HepG2 (cell line): ENCODE results near the gene ICAM5.

ENCODE experiments used
- ARID2 ChIP-seq: sonication (generic); formaldehyde crosslinking; IDR thresholded peaks from 2 replicates; pipeline ENCODE4 v1.8.1; 2022; ENCODE audit warnings: mild to moderate bottlenecking, missing genetic modification reagents, borderline replicate concordance
- ETS1 ChIP-seq: sonication (generic); formaldehyde crosslinking; IDR thresholded peaks from 2 replicates; pipeline ENCODE4 v1.4.0; 2020; ENCODE audit warnings: missing genetic modification reagents
- HNF4G ChIP-seq, 2 experiments: sonication (generic) in 1 of 2; formaldehyde crosslinking in 1 of 2; IDR thresholded peaks; 2 replicates each; pipeline versions ENCODE4 v1.4.0 to v1.6.1; 2011 to 2020; ENCODE audit warnings: borderline replicate concordance in 2 of 2, low read depth in 2 of 2, mild to moderate bottlenecking in 2 of 2, low read length in 1 of 2, missing genetic modification reagents in 1 of 2, moderate library complexity in 1 of 2
- MYC ChIP-seq: sonication (generic); formaldehyde crosslinking; IDR thresholded peaks from 2 replicates; pipeline ENCODE4 v1.9.0; 2021; ENCODE audit warnings: missing genetic modification reagents, borderline replicate concordance
- RFX3 ChIP-seq: IDR thresholded peaks from 2 replicates; pipeline ENCODE4 v1.6.1; 2016; ENCODE audit warnings: missing biosample characterization, missing genetic modification reagents
- ZNF773 ChIP-seq: sonication (generic); formaldehyde crosslinking; IDR thresholded peaks from 2 replicates; pipeline ENCODE4 v1.4.0; 2020; ENCODE audit warnings: missing genetic modification reagents, borderline replicate concordance
- ZSCAN30 ChIP-seq: sonication (generic); formaldehyde crosslinking; IDR thresholded peaks from 2 replicates; pipeline ENCODE4 v1.5.0; 2020; ENCODE audit warnings: mild to moderate bottlenecking, missing genetic modification reagents
- TF ChIP-seq, protein P1 (sequence below): sonication (generic); formaldehyde crosslinking; IDR thresholded peaks from 2 replicates; pipeline ENCODE4 v1.5.0; 2020; ENCODE audit warnings: mild to moderate bottlenecking, missing genetic modification reagents

GRCh38 chr19:10332965-10333757 is 43.4 kb downstream of the ICAM5 start, which contains the start of gene RAVER1:
- TF ChIP-seq MYC (CRISPR knock-in tag) = peak; percentile 76
- no peak for TF ChIP-seq ETS1 (CRISPR knock-in tag)
- TF ChIP-seq ZSCAN30 = no peak
- peak; percentile 71 for TF ChIP-seq RFX3 (CRISPR knock-in tag)
- no peak for TF ChIP-seq ARID2
- TF ChIP-seq ZNF773 (CRISPR knock-in tag) = no peak
- TF ChIP-seq, protein P1, sequence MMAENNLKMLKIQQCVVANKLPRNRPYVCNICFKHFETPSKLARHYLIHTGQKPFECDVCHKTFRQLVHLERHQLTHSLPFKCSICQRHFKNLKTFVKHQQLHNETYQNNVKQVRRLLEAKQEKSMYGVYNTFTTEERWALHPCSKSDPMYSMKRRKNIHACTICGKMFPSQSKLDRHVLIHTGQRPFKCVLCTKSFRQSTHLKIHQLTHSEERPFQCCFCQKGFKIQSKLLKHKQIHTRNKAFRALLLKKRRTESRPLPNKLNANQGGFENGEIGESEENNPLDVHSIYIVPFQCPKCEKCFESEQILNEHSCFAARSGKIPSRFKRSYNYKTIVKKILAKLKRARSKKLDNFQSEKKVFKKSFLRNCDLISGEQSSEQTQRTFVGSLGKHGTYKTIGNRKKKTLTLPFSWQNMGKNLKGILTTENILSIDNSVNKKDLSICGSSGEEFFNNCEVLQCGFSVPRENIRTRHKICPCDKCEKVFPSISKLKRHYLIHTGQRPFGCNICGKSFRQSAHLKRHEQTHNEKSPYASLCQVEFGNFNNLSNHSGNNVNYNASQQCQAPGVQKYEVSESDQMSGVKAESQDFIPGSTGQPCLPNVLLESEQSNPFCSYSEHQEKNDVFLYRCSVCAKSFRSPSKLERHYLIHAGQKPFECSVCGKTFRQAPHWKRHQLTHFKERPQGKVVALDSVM (CRISPR knock-in tag) = peak; percentile 43; the same call in 1 of the 2 replicates
- TF ChIP-seq HNF4G (IDR thresholded peaks at IDR 0.05; ENCODE audit: borderline replicate concordance, low read depth, low read length) = no peak
- TF ChIP-seq HNF4G (CRISPR knock-in tag; IDR thresholded peaks at IDR 0.05; ENCODE audit: borderline replicate concordance, low read depth) = no peak
